Stimulated activated CD8-positive, alpha-beta memory T cell treated with anti-CD3 and anti-CD28 coated beads, Interleukin-2, amount 100 ng/mL, for 1 hour (primary cell): ENCODE measurements around the gene BICC1.

Experiments
- DNase-seq, 2 donors: peaks; one replicate each; pipeline ENCODE4 v3.0.0-alpha.2; 2020; ENCODE audit warnings: low read depth in 2 of 2

Gene BICC1

GRCh38 chr10:58746474-58747185 is 234.0 kb downstream of the BICC1 start:
- no peak for DNase-seq

GRCh38 chr10:58747687-58748086 is 235.0 kb downstream of the BICC1 start:
- DNase-seq, result no peak

GRCh38 chr10:58752665-58753064 is 240.0 kb downstream of the BICC1 start:
- no peak for DNase-seq

- DNase-seq, result no peak
Observed at GRCh38 chr10:58753425-58753824, 240.8 kb downstream of the BICC1 start.

GRCh38 chr10:58754469-58755339 is 242.0 kb downstream of the BICC1 start:
- no peak for DNase-seq

GRCh38 chr10:58755340-58755610 is 242.6 kb downstream of the BICC1 start:
- DNase-seq, result no peak

GRCh38 chr10:58755677-58756076 is 243.0 kb downstream of the BICC1 start:
- no peak for DNase-seq

- DNase-seq, result no peak
Observed at GRCh38 chr10:58756130-58756719, 243.6 kb downstream of the BICC1 start.

GRCh38 chr10:58757352-58758065 is 244.8 kb downstream of the BICC1 start:
- no peak for DNase-seq

- DNase-seq, result no peak
Observed at GRCh38 chr10:58758321-58758720, 245.6 kb downstream of the BICC1 start.

GRCh38 chr10:58764087-58764747 is 251.5 kb downstream of the BICC1 start:
- DNase-seq, result no peak

GRCh38 chr10:58765910-58766309 is 253.2 kb downstream of the BICC1 start:
- no peak for DNase-seq

- no peak for DNase-seq
Observed at GRCh38 chr10:58767652-58768051, 255.0 kb downstream of the BICC1 start.

GRCh38 chr10:58771863-58772262 is 259.2 kb downstream of the BICC1 start:
- no peak for DNase-seq

GRCh38 chr10:58772758-58773157 is 260.1 kb downstream of the BICC1 start:
- no peak for DNase-seq

GRCh38 chr10:58773341-58773740 is 260.7 kb downstream of the BICC1 start:
- DNase-seq, result no peak

- DNase-seq, result no peak
Observed at GRCh38 chr10:58773944-58774343, 261.3 kb downstream of the BICC1 start.

GRCh38 chr10:58775960-58776567 is 263.4 kb downstream of the BICC1 start:
- DNase-seq, result no peak

- DNase-seq, result no peak
Observed at GRCh38 chr10:58776568-58777318, 264.1 kb downstream of the BICC1 start.

GRCh38 chr10:58778966-58779365 is 266.3 kb downstream of the BICC1 start:
- DNase-seq, result no peak

- DNase-seq, result no peak
Observed at GRCh38 chr10:58779594-58779993, 266.9 kb downstream of the BICC1 start.
